ENCODE data around the gene SLC26A9. TPM values are rescaled to one million over a fixed set of nuclear protein-coding genes. Genes with fewer than 3 reads are reported as not detected.

Gene SLC26A9
- total and polyA plus RNA-seq, 2 experiments from 2014 or later = not detected

GRCh38 chr1:205935869-205936268 is 7.4 kb downstream of the SLC26A9 start:
- H3K79me2 ChIP-seq (ENCODE audit: insufficient read depth) = no peaks in the 10 kb centered on the region
- 95 to 96% methylated on average over 8 of the region's 8 CpGs for WGBS, 2 experiments (ENCODE audit: low coverage in 1 of 2, low lambda C conversion rate in 2 of 2, missing lambda C conversion rate in 2 of 2)
- H3K9me3 ChIP-seq (ENCODE audit: low read depth) = no peaks in the 10 kb centered on the region
- H3F3A ChIP-seq (ENCODE audit: insufficient read depth) = peaks cover 23% of the 10 kb centered on the region
- H3K9me2 ChIP-seq (ENCODE audit: insufficient read depth) = no peaks in the 10 kb centered on the region
- DNase-seq = no peak
- in situ Hi-C loops (cut with MboI) = no loop called here
- no peak overlapping the region for H3K4me3 ChIP-seq
- no peak overlapping the region for H3K4me2 ChIP-seq (ENCODE audit: unreplicated experiment)
- peaks cover 34% of the 10 kb centered on the region for H3K4me1 ChIP-seq (ENCODE audit: insufficient read depth)
- no peak overlapping the region for H3K27ac ChIP-seq
- H3K9ac ChIP-seq = no peak overlapping the region
- H2AFZ ChIP-seq = no peak overlapping the region
- no peaks in the 10 kb centered on the region for H4K20me1 ChIP-seq (ENCODE audit: insufficient read depth)
- no peaks in the 10 kb centered on the region for H3K27me3 ChIP-seq (replicated peaks; ENCODE audit: insufficient read depth)
- H3K36me3 ChIP-seq (ENCODE audit: low read depth) = no peaks in the 10 kb centered on the region
- TF ChIP-seq EZH2phosphoT487 (IDR thresholded peaks at IDR 0.05; ENCODE audit: insufficient read depth, low read depth) (no peak), EZH2 (IDR thresholded peaks at IDR 0.05; ENCODE audit: insufficient read depth, poor library complexity, severe bottlenecking) (no peak)

GRCh38 chr1:205934788-205935187 is 8.5 kb downstream of the SLC26A9 start:
- Histone ChIP-seq H3K9me3 (ENCODE audit: low read depth) (no peaks in the 10 kb centered on the region), H3K4me3 (no peak overlapping the region), H2AFZ (no peak overlapping the region), H4K20me1 (ENCODE audit: insufficient read depth) (no peaks in the 10 kb centered on the region), H3K4me2 (ENCODE audit: unreplicated experiment) (no peak overlapping the region), H3K9me2 (ENCODE audit: insufficient read depth) (no peaks in the 10 kb centered on the region), H3K4me1 (ENCODE audit: insufficient read depth) (peaks cover 34% of the 10 kb centered on the region), H3K36me3 (ENCODE audit: low read depth) (no peaks in the 10 kb centered on the region), H3F3A (ENCODE audit: insufficient read depth) (peaks cover 23% of the 10 kb centered on the region), H3K9ac (no peak overlapping the region), H3K27me3 (replicated peaks; ENCODE audit: insufficient read depth) (no peaks in the 10 kb centered on the region), H3K79me2 (ENCODE audit: insufficient read depth) (no peaks in the 10 kb centered on the region), H3K27ac (no peak overlapping the region)
- in situ Hi-C loops (cut with MboI) = no loop called here
- TF ChIP-seq EZH2 (IDR thresholded peaks at IDR 0.05; ENCODE audit: insufficient read depth, poor library complexity, severe bottlenecking) = no peak
- TF ChIP-seq EZH2phosphoT487 (IDR thresholded peaks at IDR 0.05; ENCODE audit: insufficient read depth, low read depth) = no peak
- WGBS, 2 experiments (ENCODE audit: low coverage in 1 of 2, low lambda C conversion rate in 2 of 2, missing lambda C conversion rate in 2 of 2) = 96 to 98% methylated on average over 7 of the region's 7 CpGs
- DNase-seq = no peak

- TF ChIP-seq EZH2phosphoT487 (IDR thresholded peaks at IDR 0.05; ENCODE audit: insufficient read depth, low read depth) = no peak
- TF ChIP-seq EZH2 (IDR thresholded peaks at IDR 0.05; ENCODE audit: insufficient read depth, poor library complexity, severe bottlenecking) = no peak
- H3K9me3 ChIP-seq (ENCODE audit: low read depth) = no peaks in the 10 kb centered on the region
- DNase-seq = peak; percentile 90
- H3K4me3 ChIP-seq = no peak overlapping the region
- whole genome bisulfite sequencing, 2 experiments (ENCODE audit: low coverage in 1 of 2, low lambda C conversion rate in 2 of 2, missing lambda C conversion rate in 2 of 2) = 23 to 33% methylated on average over 7 of the region's 7 CpGs
- H3K4me2 ChIP-seq (ENCODE audit: unreplicated experiment) = peak overlapping the region; percentile 34
- H3K9me2 ChIP-seq (ENCODE audit: insufficient read depth) = no peaks in the 10 kb centered on the region
- no peaks in the 10 kb centered on the region for H3K79me2 ChIP-seq (ENCODE audit: insufficient read depth)
- H4K20me1 ChIP-seq (ENCODE audit: insufficient read depth) = no peaks in the 10 kb centered on the region
- H3K27me3 ChIP-seq (replicated peaks; ENCODE audit: insufficient read depth) = no peaks in the 10 kb centered on the region
- no peaks in the 10 kb centered on the region for H3K36me3 ChIP-seq (ENCODE audit: low read depth)
- H3K4me1 ChIP-seq (ENCODE audit: insufficient read depth) = peaks cover 34% of the 10 kb centered on the region
- peak overlapping the region; percentile 42 for H2AFZ ChIP-seq
- H3K9ac ChIP-seq = peak overlapping the region; percentile 35
- H3F3A ChIP-seq (ENCODE audit: insufficient read depth) = peaks cover 23% of the 10 kb centered on the region
- in situ Hi-C loops (cut with MboI) = no loop called here
- H3K27ac ChIP-seq = peak overlapping the region; percentile 77
Observed at GRCh38 chr1:205933671-205934618, 9.3 kb downstream of the SLC26A9 start.

GRCh38 chr1:205932776-205933175 is 10.5 kb downstream of the SLC26A9 start:
- no peaks in the 10 kb centered on the region for H3K79me2 ChIP-seq (ENCODE audit: insufficient read depth)
- peaks cover 34% of the 10 kb centered on the region for H3K4me1 ChIP-seq (ENCODE audit: insufficient read depth)
- no peaks in the 10 kb centered on the region for H4K20me1 ChIP-seq (ENCODE audit: insufficient read depth)
- no peak overlapping the region for H3K9ac ChIP-seq
- TF ChIP-seq EZH2 (IDR thresholded peaks at IDR 0.05; ENCODE audit: insufficient read depth, poor library complexity, severe bottlenecking) (no peak), EZH2phosphoT487 (IDR thresholded peaks at IDR 0.05; ENCODE audit: insufficient read depth, low read depth) (no peak)
- H3K4me3 ChIP-seq = no peak overlapping the region
- peaks cover 23% of the 10 kb centered on the region for H3F3A ChIP-seq (ENCODE audit: insufficient read depth)
- H2AFZ ChIP-seq = peak overlapping the region; percentile 42
- in situ Hi-C loops (cut with MboI) = no loop called here
- H3K27ac ChIP-seq = no peak overlapping the region
- H3K4me2 ChIP-seq (ENCODE audit: unreplicated experiment) = peak overlapping the region; percentile 34
- no peaks in the 10 kb centered on the region for H3K36me3 ChIP-seq (ENCODE audit: low read depth)
- WGBS, 2 experiments (ENCODE audit: low coverage in 1 of 2, low lambda C conversion rate in 2 of 2, missing lambda C conversion rate in 2 of 2) = 35 to 41% methylated on average over 6 of the region's 6 CpGs
- H3K9me3 ChIP-seq (ENCODE audit: low read depth) = no peaks in the 10 kb centered on the region
- H3K9me2 ChIP-seq (ENCODE audit: insufficient read depth) = no peaks in the 10 kb centered on the region
- H3K27me3 ChIP-seq (replicated peaks; ENCODE audit: insufficient read depth) = no peaks in the 10 kb centered on the region
- DNase-seq = no peak
